NK-92 treated with Interleukin-12 subunit alpha and Interleukin-12 subunit beta, amount 100 ng/mL, for 24 hours (cell line): ENCODE data around the gene NPM1.

Source experiments
- DNase-seq: peaks from one replicate; lab custom pipeline; 2025; lab: John Stamatoyannopoulos, UW

NPM1 gene

GRCh38 chr5:171450423-171451331 lies 63.0 kb downstream of the NPM1 start:
- no peak for DNase-seq

GRCh38 chr5:171451421-171451820 lies 63.8 kb downstream of the NPM1 start:
- DNase-seq: no peak

- DNase-seq: no peak
Observed at GRCh38 chr5:171453056-171453725, 65.5 kb downstream of the NPM1 start.

- no peak for DNase-seq
Observed at GRCh38 chr5:171453988-171454387, 66.3 kb downstream of the NPM1 start.

GRCh38 chr5:171454549-171454948 lies 66.9 kb downstream of the NPM1 start:
- DNase-seq: no peak

- DNase-seq: no peak
Observed at GRCh38 chr5:171455522-171455921, 67.9 kb downstream of the NPM1 start.

- no peak for DNase-seq
Observed at GRCh38 chr5:171457208-171457981, 69.7 kb downstream of the NPM1 start.

GRCh38 chr5:171459839-171460238 lies 72.2 kb downstream of the NPM1 start:
- no peak for DNase-seq
